Measurements from ENCODE around the gene GTF3C1. TPM values are rescaled to one million over a fixed set of nuclear protein-coding genes. Genes with fewer than 3 reads are reported as not detected.

Gene GTF3C1
- total and polyA plus RNA-seq, 8 donors, result 22.3 to 227 (median 61.0) TPM

DNA sequence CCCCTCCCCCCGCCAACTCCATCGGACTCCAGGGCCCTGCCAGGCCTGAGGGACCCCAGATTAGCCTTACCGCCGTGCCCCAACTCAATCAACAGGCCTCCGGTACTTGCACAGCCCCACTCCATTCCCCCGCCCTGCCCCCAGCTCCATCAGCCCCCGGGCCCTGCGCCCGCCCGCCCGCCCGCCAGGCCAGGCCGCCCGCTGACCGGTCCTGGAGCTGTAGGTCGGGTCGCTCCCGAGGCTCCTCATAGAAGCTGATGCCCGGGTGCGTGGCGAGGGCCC lies 308 bp downstream of the GTF3C1 start:
- intact Hi-C loops (cut with DNase I; ENCODE audit: low total_unique reads), result no loop called here
- whole genome bisulfite sequencing, 5 donors, result 0 to 2% (median 0%) methylated on average over 5 to 21 of the region's 21 CpGs
- H3K27me3 ChIP-seq, result no peaks in the 10 kb centered on the region
- no peaks in the 10 kb centered on the region for H3K9me3 ChIP-seq
- peaks cover 10 to 17% (median 17%) of the 10 kb centered on the region in 4 donors for H3K36me3 ChIP-seq
- peaks cover 23 to 41% (median 40%) of the 10 kb centered on the region in 4 donors for H3K4me1 ChIP-seq
- DNase-seq, result no peak
- TF ChIP-seq POLR2A (IDR thresholded peaks at IDR 0.05), result no peak
- no peak for TF ChIP-seq EP300 (IDR thresholded peaks at IDR 0.05)
- TF ChIP-seq, protein P1, sequence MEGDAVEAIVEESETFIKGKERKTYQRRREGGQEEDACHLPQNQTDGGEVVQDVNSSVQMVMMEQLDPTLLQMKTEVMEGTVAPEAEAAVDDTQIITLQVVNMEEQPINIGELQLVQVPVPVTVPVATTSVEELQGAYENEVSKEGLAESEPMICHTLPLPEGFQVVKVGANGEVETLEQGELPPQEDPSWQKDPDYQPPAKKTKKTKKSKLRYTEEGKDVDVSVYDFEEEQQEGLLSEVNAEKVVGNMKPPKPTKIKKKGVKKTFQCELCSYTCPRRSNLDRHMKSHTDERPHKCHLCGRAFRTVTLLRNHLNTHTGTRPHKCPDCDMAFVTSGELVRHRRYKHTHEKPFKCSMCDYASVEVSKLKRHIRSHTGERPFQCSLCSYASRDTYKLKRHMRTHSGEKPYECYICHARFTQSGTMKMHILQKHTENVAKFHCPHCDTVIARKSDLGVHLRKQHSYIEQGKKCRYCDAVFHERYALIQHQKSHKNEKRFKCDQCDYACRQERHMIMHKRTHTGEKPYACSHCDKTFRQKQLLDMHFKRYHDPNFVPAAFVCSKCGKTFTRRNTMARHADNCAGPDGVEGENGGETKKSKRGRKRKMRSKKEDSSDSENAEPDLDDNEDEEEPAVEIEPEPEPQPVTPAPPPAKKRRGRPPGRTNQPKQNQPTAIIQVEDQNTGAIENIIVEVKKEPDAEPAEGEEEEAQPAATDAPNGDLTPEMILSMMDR (IDR thresholded peaks at IDR 0.05), result no peak
- no peak for TF ChIP-seq POLR2AphosphoS5 (IDR thresholded peaks at IDR 0.05)
- peak overlapping the region; percentile 69 to 92 (median 84) for H3K27ac ChIP-seq
- H3K4me3 ChIP-seq, result peak overlapping the region; percentile 63 to 98 (median 90)

DNA sequence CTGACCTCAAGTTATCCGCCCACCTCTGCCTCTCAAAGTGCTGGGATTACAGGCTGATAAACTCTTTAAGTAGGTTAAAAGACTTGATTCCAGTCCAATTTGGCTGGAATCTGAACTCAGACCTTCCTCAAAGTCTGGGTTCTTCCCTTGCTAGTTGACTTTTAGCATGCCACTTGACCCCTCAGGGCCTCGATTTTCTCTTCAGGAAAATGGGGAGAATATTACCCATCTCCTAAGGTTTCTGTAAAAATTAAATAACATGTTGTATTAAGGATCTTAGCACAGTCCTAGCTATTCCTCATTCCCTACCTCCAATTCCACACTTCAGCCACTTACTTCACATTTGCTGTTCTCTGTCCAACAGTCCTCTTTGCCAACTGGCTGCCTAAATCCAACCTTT lies 1.9 kb downstream of the GTF3C1 start:
- peak overlapping the region in 2 of 4 donors; percentile 97 to 98 for H3K4me3 ChIP-seq
- H3K27me3 ChIP-seq, result no peaks in the 10 kb centered on the region
- TF ChIP-seq, protein P1 (IDR thresholded peaks at IDR 0.05), result no peak
- TF ChIP-seq POLR2AphosphoS5 (IDR thresholded peaks at IDR 0.05), result no peak
- no peak for DNase-seq
- no peaks in the 10 kb centered on the region for H3K9me3 ChIP-seq
- H3K36me3 ChIP-seq, result peaks cover 25 to 32% (median 32%) of the 10 kb centered on the region in 4 donors
- intact Hi-C loops (cut with DNase I; ENCODE audit: low total_unique reads), result no loop called here
- 61 to 80% (median 66%) methylated on average over 2 of the region's 2 CpGs for WGBS, 5 donors
- H3K27ac ChIP-seq, result no peak overlapping the region
- peaks cover 23 to 41% (median 40%) of the 10 kb centered on the region in 4 donors for H3K4me1 ChIP-seq

DNA sequence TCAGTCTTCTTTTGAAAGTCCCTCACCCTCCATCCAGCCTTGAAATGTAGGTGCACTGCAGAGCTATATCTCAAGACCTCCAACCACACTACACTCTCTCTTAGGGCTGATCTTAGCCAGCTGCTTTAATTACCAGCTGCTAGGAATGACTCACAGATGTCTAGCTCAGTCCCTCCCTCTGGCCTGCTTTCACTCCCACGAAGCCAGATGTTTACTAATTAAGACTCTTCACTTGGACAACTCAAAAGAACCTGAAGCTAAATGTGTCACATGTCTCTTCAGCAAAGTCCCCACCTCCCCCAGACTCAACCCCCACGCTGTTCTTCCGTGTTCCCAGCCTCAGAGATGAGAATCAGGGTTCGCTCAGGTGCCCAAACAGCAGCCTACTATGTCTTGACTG lies 2.6 kb downstream of the GTF3C1 start:
- no peaks in the 10 kb centered on the region for H3K9me3 ChIP-seq
- no peaks in the 10 kb centered on the region for H3K27me3 ChIP-seq
- H3K36me3 ChIP-seq, result peaks cover 33 to 40% (median 39%) of the 10 kb centered on the region in 4 donors
- intact Hi-C loops (cut with DNase I; ENCODE audit: low total_unique reads), result no loop called here
- 63 to 72% (median 66%) methylated on average over 4 of the region's 4 CpGs for WGBS, 5 donors
- H3K4me1 ChIP-seq, result peaks cover 23 to 41% (median 40%) of the 10 kb centered on the region in 4 donors
- TF ChIP-seq POLR2AphosphoS5 (IDR thresholded peaks at IDR 0.05), result no peak
- H3K4me3 ChIP-seq, result no peak overlapping the region
- DNase-seq, result peak in 1 of 2 donors; percentile 50
- H3K27ac ChIP-seq, result peak overlapping the region in 2 of 5 donors; percentile 8 to 10

- Histone ChIP-seq H3K4me3 (no peak overlapping the region), H3K9me3 (no peaks in the 10 kb centered on the region), H3K27ac (no peak overlapping the region), H3K27me3 (no peaks in the 10 kb centered on the region), H3K4me1 (peaks cover 23 to 31% (median 29%) of the 10 kb centered on the region in 4 donors), H3K36me3 (peaks cover 56 to 64% (median 64%) of the 10 kb centered on the region in 4 donors)
- intact Hi-C loops (cut with DNase I; ENCODE audit: low total_unique reads), result no loop called here
- 86 to 99% (median 93%) methylated on average over 4 of the region's 4 CpGs for WGBS, 5 donors
- DNase-seq, result no peak
- TF ChIP-seq EP300 (IDR thresholded peaks at IDR 0.05) (no peak), POLR2AphosphoS5 (IDR thresholded peaks at IDR 0.05) (no peak), POLR2A (IDR thresholded peaks at IDR 0.05) (no peak)
- TF ChIP-seq, protein P1 (IDR thresholded peaks at IDR 0.05), result no peak
These were observed 5.0 kb downstream of the GTF3C1 start for GRCh38 chr16:27544671-27545070.

- 92 to 98% (median 96%) methylated on average over 3 of the region's 3 CpGs for WGBS, 5 donors
- H3K27me3 ChIP-seq, result no peaks in the 10 kb centered on the region
- DNase-seq, result no peak
- no peak overlapping the region for H3K27ac ChIP-seq
- intact Hi-C loops (cut with DNase I; ENCODE audit: low total_unique reads), result no loop called here
- H3K4me1 ChIP-seq, result peaks cover 19 to 25% (median 23%) of the 10 kb centered on the region in 4 donors
- H3K4me3 ChIP-seq, result no peak overlapping the region
- TF ChIP-seq, protein P1 (IDR thresholded peaks at IDR 0.05), result no peak
- TF ChIP-seq POLR2A (IDR thresholded peaks at IDR 0.05), result no peak
- no peak for TF ChIP-seq EP300 (IDR thresholded peaks at IDR 0.05)
- no peak for TF ChIP-seq POLR2AphosphoS5 (IDR thresholded peaks at IDR 0.05)
- no peaks in the 10 kb centered on the region for H3K9me3 ChIP-seq
- H3K36me3 ChIP-seq, result peaks cover 56 to 73% (median 72%) of the 10 kb centered on the region in 4 donors
These were observed 5.9 kb downstream of the GTF3C1 start for GRCh38 chr16:27543801-27544200.
